Skin epidermis (tissue), 12 donors: ENCODE data around the gene COPB2.
"Not testable (repeated sequence)": the region's sequence is repeated elsewhere in the genome, so short reads cannot be mapped to it uniquely, and the experiment has no call there.

Source experiments
- H3K27ac ChIP-seq, 21 experiments: fragments of 200-600 bp; sonication (generic) in 11 of 21; one replicate each; pipeline ENCODE4 v1.5.0; 2020; ENCODE audit warnings: mild to moderate bottlenecking in 3 of 21, inconsistent platforms in 2 of 21, moderate library complexity in 2 of 21
- H3K4me3 ChIP-seq, 7 experiments: fragments of 200-600 bp; sonication (generic) in 2 of 7; one replicate each; pipeline ENCODE4 v1.5.0; 2020; ENCODE audit warnings: inconsistent platforms in 2 of 7, mild to moderate bottlenecking in 2 of 7, moderate library complexity in 1 of 7

COPB2 gene

GRCh38 chr3:139334675-139335074 is 54.8 kb downstream of the COPB2 start:
- H3K27ac ChIP-seq, result not testable (repeated sequence)

GRCh38 chr3:139332092-139332491 is 57.4 kb downstream of the COPB2 start:
- Histone ChIP-seq H3K27ac (no peak overlapping the region), H3K4me3 (no peak overlapping the region)

More at GRCh38 chr3:139334675-139335074, 54.8 kb downstream of the COPB2 start:
- not testable (repeated sequence) for H3K4me3 ChIP-seq

GRCh38 chr3:139329364-139329850 is 60.0 kb downstream of the COPB2 start:
- Histone ChIP-seq H3K4me3 (peak overlapping the region in 1 of 7 experiments; percentile 5), H3K27ac (no peak overlapping the region)

GRCh38 chr3:139328356-139328755 is 61.1 kb downstream of the COPB2 start:
- H3K4me3 ChIP-seq, result no peak overlapping the region

GRCh38 chr3:139327861-139328260 is 61.6 kb downstream of the COPB2 start:
- H3K27ac ChIP-seq, result no peak overlapping the region

More at GRCh38 chr3:139328356-139328755, 61.1 kb downstream of the COPB2 start:
- no peak overlapping the region for H3K27ac ChIP-seq

GRCh38 chr3:139327231-139327630 is 62.2 kb downstream of the COPB2 start:
- no peak overlapping the region for H3K27ac ChIP-seq
- no peak overlapping the region for H3K4me3 ChIP-seq

More at GRCh38 chr3:139327861-139328260, 61.6 kb downstream of the COPB2 start:
- H3K4me3 ChIP-seq, result no peak overlapping the region

- no peak overlapping the region for H3K4me3 ChIP-seq
- H3K27ac ChIP-seq, result no peak overlapping the region
These were observed 62.7 kb downstream of the COPB2 start for GRCh38 chr3:139326707-139327106.

GRCh38 chr3:139326131-139326530 is 63.3 kb downstream of the COPB2 start:
- H3K27ac ChIP-seq, result no peak overlapping the region

GRCh38 chr3:139325551-139325950 is 63.9 kb downstream of the COPB2 start:
- Histone ChIP-seq H3K27ac (no peak overlapping the region), H3K4me3 (no peak overlapping the region)

More at GRCh38 chr3:139326131-139326530, 63.3 kb downstream of the COPB2 start:
- H3K4me3 ChIP-seq, result no peak overlapping the region

- H3K4me3 ChIP-seq, result no peak overlapping the region
- H3K27ac ChIP-seq, result no peak overlapping the region
These were observed 65.0 kb downstream of the COPB2 start for GRCh38 chr3:139324456-139324855.

GRCh38 chr3:139323146-139323545 is 66.3 kb downstream of the COPB2 start:
- H3K4me3 ChIP-seq, result no peak overlapping the region

GRCh38 chr3:139322346-139322745 is 67.1 kb downstream of the COPB2 start:
- H3K4me3 ChIP-seq, result no peak overlapping the region
- H3K27ac ChIP-seq, result no peak overlapping the region

More at GRCh38 chr3:139323146-139323545, 66.3 kb downstream of the COPB2 start:
- no peak overlapping the region for H3K27ac ChIP-seq

- Histone ChIP-seq H3K4me3 (no peak overlapping the region), H3K27ac (no peak overlapping the region)
These were observed 68.7 kb downstream of the COPB2 start for GRCh38 chr3:139320551-139321309.

GRCh38 chr3:139319428-139320402 is 69.7 kb downstream of the COPB2 start:
- no peak overlapping the region for H3K27ac ChIP-seq
- no peak overlapping the region for H3K4me3 ChIP-seq

- Histone ChIP-seq H3K27ac (no peak overlapping the region), H3K4me3 (no peak overlapping the region)
These were observed 70.6 kb downstream of the COPB2 start for GRCh38 chr3:139318826-139319225.

GRCh38 chr3:139318431-139318816 is 71.0 kb downstream of the COPB2 start:
- Histone ChIP-seq H3K4me3 (no peak overlapping the region), H3K27ac (no peak overlapping the region)

- no peak overlapping the region for H3K4me3 ChIP-seq
These were observed 71.6 kb downstream of the COPB2 start for GRCh38 chr3:139317660-139318430.

GRCh38 chr3:139317215-139317614 is 72.2 kb downstream of the COPB2 start:
- no peak overlapping the region for H3K27ac ChIP-seq
- no peak overlapping the region for H3K4me3 ChIP-seq

More at GRCh38 chr3:139317660-139318430, 71.6 kb downstream of the COPB2 start:
- H3K27ac ChIP-seq, result no peak overlapping the region

- no peak overlapping the region for H3K27ac ChIP-seq
- H3K4me3 ChIP-seq, result no peak overlapping the region
These were observed 75.5 kb downstream of the COPB2 start for GRCh38 chr3:139313921-139314320.

- no peak overlapping the region for H3K4me3 ChIP-seq
- no peak overlapping the region for H3K27ac ChIP-seq
These were observed 76.5 kb downstream of the COPB2 start for GRCh38 chr3:139312959-139313358.
